ENCODE results near the gene BPI.

- TF ChIP-seq TCF12 (IDR thresholded peaks at IDR 0.05), result no peak
- no peak for TF ChIP-seq SIN3A (IDR thresholded peaks at IDR 0.05; ENCODE audit: borderline replicate concordance, low read depth, low read length)
- no peak for TF ChIP-seq RAD21 (IDR thresholded peaks at IDR 0.05; ENCODE audit: low read length)
- TF ChIP-seq NFIC (IDR thresholded peaks at IDR 0.05; ENCODE audit: borderline replicate concordance), result no peak
- TF ChIP-seq, protein P1, sequence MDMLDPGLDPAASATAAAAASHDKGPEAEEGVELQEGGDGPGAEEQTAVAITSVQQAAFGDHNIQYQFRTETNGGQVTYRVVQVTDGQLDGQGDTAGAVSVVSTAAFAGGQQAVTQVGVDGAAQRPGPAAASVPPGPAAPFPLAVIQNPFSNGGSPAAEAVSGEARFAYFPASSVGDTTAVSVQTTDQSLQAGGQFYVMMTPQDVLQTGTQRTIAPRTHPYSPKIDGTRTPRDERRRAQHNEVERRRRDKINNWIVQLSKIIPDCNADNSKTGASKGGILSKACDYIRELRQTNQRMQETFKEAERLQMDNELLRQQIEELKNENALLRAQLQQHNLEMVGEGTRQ (IDR thresholded peaks at IDR 0.05; ENCODE audit: borderline replicate concordance, low read depth, low read length), result no peak
- no peak for TF ChIP-seq CTCF (IDR thresholded peaks at IDR 0.05)
Observed at GRCh38 chr20:38286586-38287531, 17.1 kb upstream of the BPI start.

Measured in SK-N-SH (cell line).